Fibroblast of pulmonary artery (primary cell): ENCODE data around the gene RBMS1.

Source experiments
- DNase-seq: peaks from one replicate; pipeline ENCODE4 v3.0.0-alpha.2; 2010; ENCODE audit warnings: low read depth
- H3K4me3 ChIP-seq: replicated peaks from 2 replicates; pipeline ENCODE4 v1.5.1; 2011; ENCODE audit warnings: low read depth, mild to moderate bottlenecking, control low read depth, low read length, moderate library complexity
- TF ChIP-seq, protein P1 (sequence below): IDR thresholded peaks from 2 replicates; pipeline ENCODE4 v1.5.1; 2011; ENCODE audit warnings: mild to moderate bottlenecking, control low read depth, low read length, inconsistent platforms; ENCODE audit errors: missing control alignments

RBMS1 gene

DNA sequence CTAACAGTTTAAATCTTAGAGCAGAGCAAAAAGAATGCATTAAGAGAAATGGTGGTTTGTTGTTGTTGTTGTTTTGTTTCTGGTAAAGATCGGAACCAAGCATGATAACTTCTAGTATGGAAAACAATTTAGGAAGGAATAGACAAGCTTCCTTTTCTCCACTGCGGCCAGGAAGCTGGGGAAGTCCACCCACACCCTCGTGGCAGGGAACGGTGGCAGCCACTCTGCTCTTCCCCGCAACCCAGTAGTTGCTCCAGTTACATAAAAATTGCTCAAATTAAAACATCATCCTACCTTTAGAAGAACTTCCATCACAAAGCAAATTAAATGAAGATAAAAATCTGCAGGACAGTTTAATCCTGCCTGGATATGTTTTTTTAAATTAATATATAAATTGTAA is 113.0 kb downstream of the RBMS1 start:
- TF ChIP-seq, protein P1, sequence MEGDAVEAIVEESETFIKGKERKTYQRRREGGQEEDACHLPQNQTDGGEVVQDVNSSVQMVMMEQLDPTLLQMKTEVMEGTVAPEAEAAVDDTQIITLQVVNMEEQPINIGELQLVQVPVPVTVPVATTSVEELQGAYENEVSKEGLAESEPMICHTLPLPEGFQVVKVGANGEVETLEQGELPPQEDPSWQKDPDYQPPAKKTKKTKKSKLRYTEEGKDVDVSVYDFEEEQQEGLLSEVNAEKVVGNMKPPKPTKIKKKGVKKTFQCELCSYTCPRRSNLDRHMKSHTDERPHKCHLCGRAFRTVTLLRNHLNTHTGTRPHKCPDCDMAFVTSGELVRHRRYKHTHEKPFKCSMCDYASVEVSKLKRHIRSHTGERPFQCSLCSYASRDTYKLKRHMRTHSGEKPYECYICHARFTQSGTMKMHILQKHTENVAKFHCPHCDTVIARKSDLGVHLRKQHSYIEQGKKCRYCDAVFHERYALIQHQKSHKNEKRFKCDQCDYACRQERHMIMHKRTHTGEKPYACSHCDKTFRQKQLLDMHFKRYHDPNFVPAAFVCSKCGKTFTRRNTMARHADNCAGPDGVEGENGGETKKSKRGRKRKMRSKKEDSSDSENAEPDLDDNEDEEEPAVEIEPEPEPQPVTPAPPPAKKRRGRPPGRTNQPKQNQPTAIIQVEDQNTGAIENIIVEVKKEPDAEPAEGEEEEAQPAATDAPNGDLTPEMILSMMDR = no peak
- no peak overlapping the region for H3K4me3 ChIP-seq
- no peak for DNase-seq

DNA sequence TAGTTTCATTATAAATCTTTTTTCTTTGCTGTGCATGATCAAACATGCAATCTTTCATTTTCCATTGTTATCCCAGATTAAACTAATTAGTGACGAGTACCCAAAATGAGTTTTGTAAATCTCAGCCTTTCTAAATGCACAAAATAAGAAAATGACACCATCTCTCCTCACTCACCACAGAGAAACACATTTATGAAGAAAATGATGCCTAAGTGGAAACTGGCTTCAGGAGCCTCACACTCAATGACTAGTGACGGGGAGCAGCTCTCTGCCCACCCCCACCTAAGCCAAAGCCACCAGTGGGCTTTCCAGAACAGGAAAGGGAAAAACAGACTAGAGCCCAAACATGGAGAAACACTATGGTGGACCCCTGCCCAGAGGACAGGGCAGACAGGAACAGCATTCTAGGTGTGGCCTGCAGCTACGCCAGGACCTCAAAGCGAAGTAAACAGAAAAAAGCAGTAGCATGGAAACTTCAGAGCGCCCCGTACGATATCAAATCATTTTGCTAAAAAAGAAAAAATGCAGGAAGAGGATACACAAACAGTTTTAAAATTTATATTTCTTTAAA is 113.5 kb downstream of the RBMS1 start:
- no peak for DNase-seq
- TF ChIP-seq, protein P1 = no peak
- no peak overlapping the region for H3K4me3 ChIP-seq

DNA sequence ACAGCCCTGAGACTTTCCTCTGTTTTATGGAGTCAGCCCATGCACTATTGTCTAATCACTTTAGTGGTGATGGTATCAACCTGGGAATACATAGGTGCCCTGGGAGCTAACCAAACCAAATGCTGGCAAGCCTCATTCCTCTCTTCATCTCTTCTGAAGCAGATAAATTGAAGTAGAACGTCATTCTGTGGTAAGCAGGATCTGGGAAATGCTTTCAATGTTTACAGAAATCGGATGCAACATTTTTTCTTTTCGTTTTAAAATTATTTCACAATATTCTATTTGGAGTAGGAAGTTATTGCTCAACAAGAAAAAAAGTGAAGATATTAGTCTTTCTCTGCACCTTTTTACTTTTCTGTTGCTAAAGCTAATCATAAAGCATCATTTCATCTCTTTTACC is 114.2 kb downstream of the RBMS1 start:
- TF ChIP-seq, protein P1 = no peak
- DNase-seq = peak; percentile 96
- H3K4me3 ChIP-seq = no peak overlapping the region

DNA sequence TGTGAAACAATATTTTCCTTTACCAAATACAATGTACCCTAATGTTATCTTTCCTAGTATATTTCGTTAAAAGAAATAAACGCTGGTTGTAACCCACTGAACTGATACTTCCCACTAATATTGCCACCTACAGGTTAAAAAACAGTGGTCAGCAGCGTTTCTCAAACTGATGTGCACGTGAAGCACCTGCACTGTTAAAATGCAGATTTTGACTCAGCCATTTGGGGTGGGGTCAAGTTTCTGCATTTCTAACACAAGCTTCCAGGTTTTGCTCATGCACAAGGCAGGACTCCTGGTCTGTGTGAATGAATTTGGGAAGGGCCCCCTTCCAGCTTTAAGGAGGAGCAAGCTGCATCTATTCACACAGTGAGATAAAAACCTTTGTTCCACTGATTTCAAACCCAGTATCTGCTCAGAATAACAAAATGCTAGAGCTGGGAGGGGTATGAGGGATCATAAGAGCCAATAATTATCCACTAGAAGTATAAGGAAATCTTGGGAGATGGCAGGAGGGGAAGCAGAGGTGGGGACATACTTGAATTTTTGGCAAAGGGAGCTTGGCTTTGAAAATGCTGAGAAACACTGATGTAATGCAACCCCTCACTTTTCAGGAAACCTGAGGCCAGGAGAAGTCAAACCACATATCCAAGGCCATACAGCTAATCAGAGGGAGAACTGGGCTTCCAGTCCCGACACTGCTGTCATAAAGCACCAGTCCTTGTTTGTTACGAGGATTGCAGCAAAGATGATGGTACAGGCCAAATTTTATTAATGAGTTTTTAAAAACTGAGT is 116.2 kb downstream of the RBMS1 start:
- TF ChIP-seq, protein P1 = peak; percentile 29
- DNase-seq = peak; percentile 76
- H3K4me3 ChIP-seq = no peak overlapping the region

DNA sequence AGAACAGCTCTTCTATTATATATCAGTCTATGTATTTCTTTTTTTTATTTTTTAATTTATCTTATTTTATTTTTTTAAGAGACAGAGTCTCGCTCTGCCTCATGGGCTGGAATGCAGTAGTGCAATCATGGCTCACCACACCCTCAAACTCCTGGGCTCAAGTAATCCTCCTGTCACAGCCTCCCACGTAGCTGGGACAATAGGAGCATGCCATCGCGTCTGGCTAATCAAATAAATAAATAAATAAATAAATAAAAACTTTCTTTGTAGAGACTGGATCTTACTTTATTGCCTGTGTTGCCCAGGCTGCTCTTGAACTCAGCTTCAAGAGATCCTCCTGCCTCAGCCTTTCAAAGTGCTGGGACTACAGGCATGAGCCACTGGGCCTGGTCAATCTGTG is 117.0 kb downstream of the RBMS1 start:
- TF ChIP-seq, protein P1 = no peak
- H3K4me3 ChIP-seq = peak overlapping the region; percentile 11
- peak; percentile 89 for DNase-seq

DNA sequence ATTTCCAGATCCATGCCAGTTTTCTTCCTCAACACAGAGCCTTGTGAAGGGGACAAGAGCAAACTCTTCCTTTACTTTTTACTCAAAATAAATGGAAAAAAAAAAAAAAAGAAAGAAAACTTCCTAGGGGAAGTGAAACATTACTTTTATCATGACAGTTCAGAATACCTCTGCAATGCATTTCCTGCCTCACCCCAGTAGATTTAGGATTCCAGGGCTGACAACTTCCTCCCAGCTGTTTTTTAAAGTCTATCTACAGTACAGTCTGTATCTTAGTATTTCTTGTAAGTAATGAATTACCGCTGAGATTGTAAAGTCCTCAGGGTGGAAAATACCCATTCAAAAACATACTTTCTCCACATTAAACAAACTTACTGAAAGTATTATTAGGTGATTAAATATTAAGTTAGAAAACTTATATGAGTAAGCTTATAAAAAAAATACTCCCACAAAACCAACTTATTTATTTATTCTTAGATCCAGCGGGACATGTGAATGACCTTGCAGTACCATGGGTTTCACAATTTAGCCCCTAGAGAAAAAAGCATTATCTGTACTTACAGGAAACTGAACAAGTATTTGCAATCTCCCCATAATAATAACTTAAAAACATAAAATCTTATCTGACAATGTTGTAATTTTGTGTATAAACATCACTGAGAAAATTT is 117.7 kb downstream of the RBMS1 start:
- DNase-seq = peak; percentile 87
- TF ChIP-seq, protein P1 = no peak

More for the DNA sequence above, 117.7 kb downstream of the RBMS1 start:
- H3K4me3 ChIP-seq = peak overlapping the region; percentile 10
